A549 (cell line): Measurements from ENCODE around the gene SEC63. TPM values are rescaled to one million over a fixed set of nuclear protein-coding genes. Genes with fewer than 3 reads are reported as not detected.
A peak's percentile ranks its signal among the peaks of the same experiment; 100 is the strongest.

Experiments used
- ATAC-seq, 2 experiments: fragments of 200-7000 bp in 1 of 2; fragments of >200 bp in 1 of 2; cut with Nextera tagmentation in 1 of 2; cut with Tn5 transposase in 1 of 2; 3 replicates each; pipeline versions ENCODE4 v1.8.0 to v1.9.1; 2018 to 2020; ENCODE audit warnings: mild to moderate bottlenecking in 1 of 2, moderate library complexity in 1 of 2
- CTCF ChIA-PET: fragments of 300-600 bp; sonication (Branson Sonifier 250); formaldehyde crosslinking; extraction: SDS; loops from one replicate; lab custom pipeline; 2021; ENCODE audit warnings: antibody characterized with exemption, inconsistent platforms; lab: Yijun Ruan, JAX
- POLR2A ChIA-PET: fragments of 350-600 bp; formaldehyde crosslinking; extraction: SDS; loops from one replicate; lab custom pipeline; 2021; ENCODE audit warnings: antibody characterized with exemption, inconsistent platforms; lab: Yijun Ruan, JAX
- DNase-seq, 2 experiments: peaks; one replicate each; pipeline versions ENCODE4 v3.0.0 to v3.0.0-alpha.2; 2011 to 2016; ENCODE audit warnings: low read depth in 1 of 2, low spot score in 1 of 2
- FAIRE-seq: peaks from 2 replicates; lab custom pipeline; 2011; peaks lifted over from hg19 to GRCh38; lab: Jason Lieb, UNC
- H3K27ac ChIP-seq, 2 experiments: fragments of >200 bp; sonication (Bioruptor Twin); formaldehyde crosslinking; 3 replicates each; pipeline ENCODE4 v1.5.1; 2016 to 2017
- H3K4me1 ChIP-seq: fragments of >200 bp; sonication (Bioruptor Twin); formaldehyde crosslinking; 3 replicates; pipeline ENCODE4 v1.6.1; 2016
- H3K4me2 ChIP-seq: fragments of >200 bp; sonication (Bioruptor Twin); formaldehyde crosslinking; 3 replicates; pipeline ENCODE4 v1.6.1; 2016
- H3K4me3 ChIP-seq: fragments of >200 bp; sonication (Bioruptor Twin); formaldehyde crosslinking; 3 replicates; pipeline ENCODE4 v1.5.1; 2016
- H3K9me3 ChIP-seq: fragments of >200 bp; sonication (Bioruptor Twin); formaldehyde crosslinking; 3 replicates; pipeline ENCODE4 v1.6.1; 2016
- BHLHE40 ChIP-seq: IDR thresholded peaks from 2 replicates; pipeline ENCODE4 v1.6.1; 2012; ENCODE audit warnings: low read depth, low read length, inconsistent platforms
- CHD2 ChIP-seq: fragments of 150-350 bp; IDR thresholded peaks from 2 replicates; pipeline ENCODE4 v1.6.1; 2014; ENCODE audit warnings: low read length; ENCODE audit not compliant: partially characterized antibody
- EHMT2 ChIP-seq: fragments of 200-600 bp; sonication (generic); IDR thresholded peaks from 2 replicates; pipeline ENCODE4 v1.6.1; 2016; ENCODE audit warnings: antibody characterized with exemption, low read depth, mild to moderate bottlenecking, moderate library complexity
- HOXA7 ChIP-seq: fragments of 250-450 bp; sonication (Bioruptor Pico); IDR thresholded peaks from 2 replicates; pipeline ENCODE4 v1.5.0; 2020; ENCODE audit warnings: mild to moderate bottlenecking, moderate library complexity
- HOXB13 ChIP-seq: fragments of 250-450 bp; sonication (Bioruptor Pico); IDR thresholded peaks from 2 replicates; pipeline ENCODE4 v1.5.0; 2020; ENCODE audit warnings: low read depth, mild to moderate bottlenecking, moderate library complexity
- JUN ChIP-seq, 2 experiments: fragments of >200 bp; sonication (Bioruptor Twin); formaldehyde crosslinking; IDR thresholded peaks; 2 replicates in 1 of 2; 3 replicates in 1 of 2; pipeline ENCODE4 v1.6.1; 2016 to 2017
- KDM5A ChIP-seq: fragments of 200-600 bp; sonication (generic); IDR thresholded peaks from 2 replicates; pipeline ENCODE4 v1.6.1; 2016; ENCODE audit warnings: antibody characterized with exemption, mild to moderate bottlenecking
- MYC ChIP-seq: IDR thresholded peaks from 2 replicates; pipeline ENCODE4 v1.6.1; 2012; ENCODE audit warnings: mild to moderate bottlenecking, inconsistent platforms, low read length, improper control_type of control experiment, borderline replicate concordance
- NFE2L2 ChIP-seq: fragments of 150-350 bp; conservative IDR thresholded peaks from 2 replicates; pipeline ENCODE4 v1.6.1; 2014; ENCODE audit warnings: low read length
- PHF8 ChIP-seq: fragments of 200-600 bp; sonication (generic); IDR thresholded peaks from 2 replicates; pipeline ENCODE4 v1.6.1; 2016; ENCODE audit warnings: low read depth, mild to moderate bottlenecking, antibody characterized with exemption, moderate library complexity, borderline replicate concordance
- POLR2A ChIP-seq: IDR thresholded peaks from 2 replicates; pipeline ENCODE4 v1.6.1; 2012; ENCODE audit warnings: mild to moderate bottlenecking, low read length
- RFX5 ChIP-seq: fragments of 450-650 bp; IDR thresholded peaks from 2 replicates; pipeline ENCODE4 v1.7.1; 2014; ENCODE audit warnings: antibody characterized with exemption, mild to moderate bottlenecking, moderate library complexity
- WGBS: methylation state at CpG from one replicate; pipeline ENCODE4 v1.1.6; 2017; ENCODE audit errors: missing lambda C conversion rate; 5-methylcytosine and 5-hydroxymethylcytosine counted together
- polyA minus RNA-seq: library from RNA; depleted of rRNA, polyadenylated mRNA; stranded (reverse); fragments of >200 nt; gene quantifications from 2 replicates; pipeline ENCODE4 v1.2.3, GENCODE V29; 2011; rRNA and poly(A)+ RNA removed
- polyA plus RNA-seq, 4 experiments: library from polyadenylated mRNA; depleted of rRNA in 3 of 4; stranded (reverse); fragments of >200 nt; fragmentation: RNase III in 1 of 4; extraction: RNeasy Plus Mini Kit Qiagen cat#74134 plus additional on column Dnase treatment in 1 of 4; gene quantifications; 2 replicates in 3 of 4; 3 replicates in 1 of 4; pipeline ENCODE4 v1.2.3, GENCODE V29; 2011 to 2017
- TF ChIP-seq, protein P1 (sequence below): fragments of 200-600 bp; sonication (generic); IDR thresholded peaks from 2 replicates; pipeline ENCODE4 v1.6.1; 2016; ENCODE audit warnings: antibody characterized with exemption, mild to moderate bottlenecking, moderate library complexity
- TF ChIP-seq, protein P2 (sequence below): IDR thresholded peaks from 2 replicates; pipeline ENCODE4 v1.6.1; 2012
- TF ChIP-seq, protein P3 (sequence below): IDR thresholded peaks from 2 replicates; pipeline ENCODE4 v1.6.1; 2012; ENCODE audit warnings: low read depth, borderline replicate concordance
- TF ChIP-seq, protein P4 (sequence below): fragments of 250-450 bp; sonication (Bioruptor Pico); IDR thresholded peaks from 2 replicates; pipeline ENCODE4 v1.5.0; 2020; ENCODE audit warnings: low read depth, mild to moderate bottlenecking, moderate library complexity
- TF ChIP-seq, protein P5 (sequence below): IDR thresholded peaks from 2 replicates; pipeline ENCODE4 v1.6.1; 2012
- TF ChIP-seq, protein P6 (sequence below): fragments of >200 bp; sonication (Bioruptor Twin); formaldehyde crosslinking; IDR thresholded peaks from 3 replicates; pipeline ENCODE4 v1.5.1; 2016
- TF ChIP-seq, protein P7 (sequence below): fragments of 450-650 bp; IDR thresholded peaks from 2 replicates; pipeline ENCODE4 v1.6.1; 2014; ENCODE audit warnings: antibody characterized with exemption

The SEC63 gene, protein sequence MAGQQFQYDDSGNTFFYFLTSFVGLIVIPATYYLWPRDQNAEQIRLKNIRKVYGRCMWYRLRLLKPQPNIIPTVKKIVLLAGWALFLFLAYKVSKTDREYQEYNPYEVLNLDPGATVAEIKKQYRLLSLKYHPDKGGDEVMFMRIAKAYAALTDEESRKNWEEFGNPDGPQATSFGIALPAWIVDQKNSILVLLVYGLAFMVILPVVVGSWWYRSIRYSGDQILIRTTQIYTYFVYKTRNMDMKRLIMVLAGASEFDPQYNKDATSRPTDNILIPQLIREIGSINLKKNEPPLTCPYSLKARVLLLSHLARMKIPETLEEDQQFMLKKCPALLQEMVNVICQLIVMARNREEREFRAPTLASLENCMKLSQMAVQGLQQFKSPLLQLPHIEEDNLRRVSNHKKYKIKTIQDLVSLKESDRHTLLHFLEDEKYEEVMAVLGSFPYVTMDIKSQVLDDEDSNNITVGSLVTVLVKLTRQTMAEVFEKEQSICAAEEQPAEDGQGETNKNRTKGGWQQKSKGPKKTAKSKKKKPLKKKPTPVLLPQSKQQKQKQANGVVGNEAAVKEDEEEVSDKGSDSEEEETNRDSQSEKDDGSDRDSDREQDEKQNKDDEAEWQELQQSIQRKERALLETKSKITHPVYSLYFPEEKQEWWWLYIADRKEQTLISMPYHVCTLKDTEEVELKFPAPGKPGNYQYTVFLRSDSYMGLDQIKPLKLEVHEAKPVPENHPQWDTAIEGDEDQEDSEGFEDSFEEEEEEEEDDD
- polyA plus RNA-seq (2011; rRNA removed) (51.4 and 69.3 TPM in 2 replicates), polyA plus RNA-seq (2017; fragmentation: RNase III; extraction: RNeasy Plus Mini Kit Qiagen cat#74134 plus additional on column Dnase treatment) (21.9 to 25.5 TPM (median 23.0 TPM) in 3 replicates), polyA minus RNA-seq (7.6 and 11.5 TPM in 2 replicates)
- polyA plus RNA-seq (2012; cell fraction: cytosol; rRNA removed) = 7.1 and 7.2 TPM in 2 replicates
- polyA plus RNA-seq (2012; cell fraction: nucleus; rRNA removed) = 3.6 and 6.9 TPM in 2 replicates

DNA sequence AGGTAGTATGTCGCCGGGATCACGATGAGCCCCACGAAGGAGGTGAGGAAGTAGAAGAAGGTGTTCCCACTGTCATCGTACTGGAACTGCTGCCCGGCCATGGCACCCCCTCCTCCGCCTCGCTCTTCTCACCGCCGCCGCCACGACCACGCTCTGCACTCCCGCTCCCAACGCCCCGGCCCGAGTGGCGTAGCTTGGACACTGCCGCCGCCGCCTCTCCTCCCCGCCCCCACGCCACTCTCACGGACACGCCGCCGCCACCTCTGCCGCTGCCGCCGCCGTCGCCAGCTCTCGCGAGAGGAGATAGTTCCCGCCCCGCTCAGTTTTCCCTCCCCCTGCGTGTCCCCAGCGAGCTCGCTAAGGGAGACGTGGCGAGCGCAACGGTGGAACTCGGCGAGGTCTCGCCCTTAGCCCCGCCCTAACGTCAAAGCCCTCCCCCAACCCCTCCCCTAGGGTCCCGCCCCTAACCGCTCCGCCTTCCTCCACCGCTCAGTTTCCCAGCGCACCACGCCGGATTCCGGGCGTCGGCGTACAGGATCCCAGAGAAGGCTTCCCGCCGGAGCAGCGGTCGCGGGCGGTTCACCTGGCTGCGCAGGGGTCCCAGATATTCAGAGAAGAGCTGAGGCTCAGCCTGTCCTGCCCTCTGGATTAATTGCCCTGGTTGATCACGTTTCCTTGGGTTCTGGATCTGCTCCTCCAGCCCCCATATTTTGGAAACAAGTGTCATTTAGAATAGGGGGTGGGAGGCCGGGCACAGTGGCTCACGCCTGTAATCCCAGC is at the start of gene SEC63:
Gene SEC63, minus strand, starts transcription at position 300 of the 780 bp plus-strand sequence. Its CDS starts 199 bp downstream, at position 101.
- peak; percentile 91 to 97 for ATAC-seq
- Histone ChIP-seq H3K27ac (peak within 1 kb of the TSS; percentile 96 to 99), H3K4me3 (peak within 1 kb of the TSS; percentile 88), H3K4me2 (peak within 1 kb of the TSS; percentile 89), H3K9me3 (no peaks in the 10 kb centered on the region), H3K4me1 (peaks cover 20% of the 10 kb centered on the region)
- CTCF ChIA-PET = no interaction called here
- DNase-seq = peak; percentile 75 to 95
- WGBS = under 1% methylated on average over 20 of the region's 69 CpGs
- no peak for FAIRE-seq
- POLR2A ChIA-PET = interaction anchor here (1.0 kb wide), 1 partner anchor 602 kb away, joined by 5 read pairs; the partner anchor contains the start of gene FOXO3
- TF ChIP-seq, protein P1, sequence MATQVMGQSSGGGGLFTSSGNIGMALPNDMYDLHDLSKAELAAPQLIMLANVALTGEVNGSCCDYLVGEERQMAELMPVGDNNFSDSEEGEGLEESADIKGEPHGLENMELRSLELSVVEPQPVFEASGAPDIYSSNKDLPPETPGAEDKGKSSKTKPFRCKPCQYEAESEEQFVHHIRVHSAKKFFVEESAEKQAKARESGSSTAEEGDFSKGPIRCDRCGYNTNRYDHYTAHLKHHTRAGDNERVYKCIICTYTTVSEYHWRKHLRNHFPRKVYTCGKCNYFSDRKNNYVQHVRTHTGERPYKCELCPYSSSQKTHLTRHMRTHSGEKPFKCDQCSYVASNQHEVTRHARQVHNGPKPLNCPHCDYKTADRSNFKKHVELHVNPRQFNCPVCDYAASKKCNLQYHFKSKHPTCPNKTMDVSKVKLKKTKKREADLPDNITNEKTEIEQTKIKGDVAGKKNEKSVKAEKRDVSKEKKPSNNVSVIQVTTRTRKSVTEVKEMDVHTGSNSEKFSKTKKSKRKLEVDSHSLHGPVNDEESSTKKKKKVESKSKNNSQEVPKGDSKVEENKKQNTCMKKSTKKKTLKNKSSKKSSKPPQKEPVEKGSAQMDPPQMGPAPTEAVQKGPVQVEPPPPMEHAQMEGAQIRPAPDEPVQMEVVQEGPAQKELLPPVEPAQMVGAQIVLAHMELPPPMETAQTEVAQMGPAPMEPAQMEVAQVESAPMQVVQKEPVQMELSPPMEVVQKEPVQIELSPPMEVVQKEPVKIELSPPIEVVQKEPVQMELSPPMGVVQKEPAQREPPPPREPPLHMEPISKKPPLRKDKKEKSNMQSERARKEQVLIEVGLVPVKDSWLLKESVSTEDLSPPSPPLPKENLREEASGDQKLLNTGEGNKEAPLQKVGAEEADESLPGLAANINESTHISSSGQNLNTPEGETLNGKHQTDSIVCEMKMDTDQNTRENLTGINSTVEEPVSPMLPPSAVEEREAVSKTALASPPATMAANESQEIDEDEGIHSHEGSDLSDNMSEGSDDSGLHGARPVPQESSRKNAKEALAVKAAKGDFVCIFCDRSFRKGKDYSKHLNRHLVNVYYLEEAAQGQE = peak; percentile 81
- TF ChIP-seq, protein P2, sequence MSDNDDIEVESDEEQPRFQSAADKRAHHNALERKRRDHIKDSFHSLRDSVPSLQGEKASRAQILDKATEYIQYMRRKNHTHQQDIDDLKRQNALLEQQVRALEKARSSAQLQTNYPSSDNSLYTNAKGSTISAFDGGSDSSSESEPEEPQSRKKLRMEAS = peak; percentile 81
- TF ChIP-seq CHD2 (peak; percentile 91), RFX5 (no peak), POLR2A (peak; percentile 73), PHF8 (peak; percentile 48; the same call in 1 of the 2 replicates), JUN (IDR thresholded peaks at IDR 0.05) (peak in 1 of 2 experiments; percentile 51; a peak in 2 of 5 replicates)
- TF ChIP-seq, protein P3, sequence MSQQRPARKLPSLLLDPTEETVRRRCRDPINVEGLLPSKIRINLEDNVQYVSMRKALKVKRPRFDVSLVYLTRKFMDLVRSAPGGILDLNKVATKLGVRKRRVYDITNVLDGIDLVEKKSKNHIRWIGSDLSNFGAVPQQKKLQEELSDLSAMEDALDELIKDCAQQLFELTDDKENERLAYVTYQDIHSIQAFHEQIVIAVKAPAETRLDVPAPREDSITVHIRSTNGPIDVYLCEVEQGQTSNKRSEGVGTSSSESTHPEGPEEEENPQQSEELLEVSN = peak; percentile 69
- TF ChIP-seq, protein P4, sequence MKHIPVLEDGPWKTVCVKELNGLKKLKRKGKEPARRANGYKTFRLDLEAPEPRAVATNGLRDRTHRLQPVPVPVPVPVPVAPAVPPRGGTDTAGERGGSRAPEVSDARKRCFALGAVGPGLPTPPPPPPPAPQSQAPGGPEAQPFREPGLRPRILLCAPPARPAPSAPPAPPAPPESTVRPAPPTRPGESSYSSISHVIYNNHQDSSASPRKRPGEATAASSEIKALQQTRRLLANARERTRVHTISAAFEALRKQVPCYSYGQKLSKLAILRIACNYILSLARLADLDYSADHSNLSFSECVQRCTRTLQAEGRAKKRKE = no peak
- TF ChIP-seq, protein P5, sequence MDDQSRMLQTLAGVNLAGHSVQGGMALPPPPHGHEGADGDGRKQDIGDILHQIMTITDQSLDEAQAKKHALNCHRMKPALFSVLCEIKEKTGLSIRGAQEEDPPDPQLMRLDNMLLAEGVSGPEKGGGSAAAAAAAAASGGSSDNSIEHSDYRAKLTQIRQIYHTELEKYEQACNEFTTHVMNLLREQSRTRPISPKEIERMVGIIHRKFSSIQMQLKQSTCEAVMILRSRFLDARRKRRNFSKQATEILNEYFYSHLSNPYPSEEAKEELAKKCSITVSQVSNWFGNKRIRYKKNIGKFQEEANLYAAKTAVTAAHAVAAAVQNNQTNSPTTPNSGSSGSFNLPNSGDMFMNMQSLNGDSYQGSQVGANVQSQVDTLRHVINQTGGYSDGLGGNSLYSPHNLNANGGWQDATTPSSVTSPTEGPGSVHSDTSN = 0 out of 2 replicates have a peak, but pooled peaks have one; percentile 30

DNA sequence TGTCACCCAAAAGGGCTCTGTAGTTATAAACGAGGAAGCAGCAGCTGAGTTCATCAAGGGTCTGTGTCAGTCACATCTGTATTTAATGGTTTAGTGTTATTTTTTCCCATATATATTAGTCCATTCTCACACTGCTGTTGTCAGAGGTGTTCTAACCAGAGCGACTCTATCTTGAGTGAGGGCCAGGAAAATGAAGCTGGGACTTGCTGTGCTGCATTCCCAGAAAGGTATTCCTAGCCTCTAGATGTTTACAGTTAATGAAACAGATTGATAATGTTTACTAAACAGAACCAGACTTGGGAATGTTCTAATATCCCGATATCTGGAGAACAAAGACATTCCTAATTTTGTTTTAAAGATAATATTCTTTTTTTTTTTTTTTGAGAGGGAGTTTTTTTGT is 48.0 kb upstream of the SEC63 start:
- ATAC-seq (no peak), FAIRE-seq (no peak), DNase-seq (no peak)
- Histone ChIP-seq H3K4me3 (no peak overlapping the region), H3K4me2 (no peak overlapping the region), H3K4me1 (peaks cover 19% of the 10 kb centered on the region), H3K9me3 (peaks cover 14% of the 10 kb centered on the region), H3K27ac (no peak overlapping the region)
- POLR2A ChIA-PET = no interaction called here
- CTCF ChIA-PET = interaction anchor here (0.7 kb wide), 1 partner anchor 9 kb away, joined by 3 read pairs; no protein-coding TSS in a partner anchor
- WGBS = 58% methylated on average over 3 of the region's 3 CpGs
- TF ChIP-seq BHLHE40 (no peak), NFE2L2 (no peak), KDM5A (no peak), RFX5 (no peak), EHMT2 (no peak), MYC (no peak), HOXB13 (CRISPR knock-in tag) (no peak), HOXA7 (CRISPR knock-in tag) (no peak)
- TF ChIP-seq, protein P6, sequence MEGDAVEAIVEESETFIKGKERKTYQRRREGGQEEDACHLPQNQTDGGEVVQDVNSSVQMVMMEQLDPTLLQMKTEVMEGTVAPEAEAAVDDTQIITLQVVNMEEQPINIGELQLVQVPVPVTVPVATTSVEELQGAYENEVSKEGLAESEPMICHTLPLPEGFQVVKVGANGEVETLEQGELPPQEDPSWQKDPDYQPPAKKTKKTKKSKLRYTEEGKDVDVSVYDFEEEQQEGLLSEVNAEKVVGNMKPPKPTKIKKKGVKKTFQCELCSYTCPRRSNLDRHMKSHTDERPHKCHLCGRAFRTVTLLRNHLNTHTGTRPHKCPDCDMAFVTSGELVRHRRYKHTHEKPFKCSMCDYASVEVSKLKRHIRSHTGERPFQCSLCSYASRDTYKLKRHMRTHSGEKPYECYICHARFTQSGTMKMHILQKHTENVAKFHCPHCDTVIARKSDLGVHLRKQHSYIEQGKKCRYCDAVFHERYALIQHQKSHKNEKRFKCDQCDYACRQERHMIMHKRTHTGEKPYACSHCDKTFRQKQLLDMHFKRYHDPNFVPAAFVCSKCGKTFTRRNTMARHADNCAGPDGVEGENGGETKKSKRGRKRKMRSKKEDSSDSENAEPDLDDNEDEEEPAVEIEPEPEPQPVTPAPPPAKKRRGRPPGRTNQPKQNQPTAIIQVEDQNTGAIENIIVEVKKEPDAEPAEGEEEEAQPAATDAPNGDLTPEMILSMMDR = no peak
- TF ChIP-seq, protein P5 = no peak
- TF ChIP-seq, protein P7, sequence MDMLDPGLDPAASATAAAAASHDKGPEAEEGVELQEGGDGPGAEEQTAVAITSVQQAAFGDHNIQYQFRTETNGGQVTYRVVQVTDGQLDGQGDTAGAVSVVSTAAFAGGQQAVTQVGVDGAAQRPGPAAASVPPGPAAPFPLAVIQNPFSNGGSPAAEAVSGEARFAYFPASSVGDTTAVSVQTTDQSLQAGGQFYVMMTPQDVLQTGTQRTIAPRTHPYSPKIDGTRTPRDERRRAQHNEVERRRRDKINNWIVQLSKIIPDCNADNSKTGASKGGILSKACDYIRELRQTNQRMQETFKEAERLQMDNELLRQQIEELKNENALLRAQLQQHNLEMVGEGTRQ = no peak
